ENCODE data around the gene FYB1.
"Not testable (repeated sequence)": the region's sequence is repeated elsewhere in the genome, so short reads cannot be mapped to it uniquely, and the experiment has no call there.

FYB1 gene

DNA sequence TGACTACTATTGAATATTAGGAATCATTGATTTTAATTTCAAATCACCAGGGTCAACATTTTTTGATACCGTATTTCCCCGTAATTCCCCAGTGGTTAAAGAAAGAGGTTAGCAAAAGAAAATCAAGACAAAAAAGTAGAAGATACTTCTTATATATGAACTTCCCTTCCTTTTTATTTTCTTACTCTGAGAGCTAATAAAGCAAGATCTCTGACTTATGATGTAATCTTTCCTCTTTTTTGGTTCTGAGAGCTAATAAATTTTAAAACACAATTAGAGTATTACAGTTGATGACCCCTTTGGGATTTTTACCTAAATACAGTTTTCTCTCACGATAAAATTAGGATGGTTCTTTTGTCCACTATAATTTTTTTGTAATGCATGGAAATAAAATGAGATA is 9.2 kb upstream of the FYB1 start:
- no peak for DNase-seq (ENCODE audit: low spot score)

DNA sequence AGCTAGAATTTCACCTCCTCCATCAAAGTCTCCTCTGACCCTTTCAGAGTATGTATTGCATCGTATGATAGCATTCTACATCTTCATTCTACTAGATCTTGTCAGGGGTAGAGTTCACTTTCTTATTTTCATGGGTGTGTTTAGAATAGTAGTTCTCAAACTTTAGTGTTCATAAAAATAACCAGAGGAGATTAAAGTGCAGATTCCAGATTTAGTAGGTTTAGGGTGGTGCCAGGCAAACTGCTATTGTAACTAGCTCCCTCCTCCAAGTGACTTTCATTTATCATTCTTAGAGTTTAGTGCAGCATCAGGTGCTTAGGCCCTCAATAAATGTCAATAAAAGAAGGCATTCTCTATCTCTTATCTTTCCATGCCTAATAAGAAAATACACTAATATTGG is 7.2 kb upstream of the FYB1 start:
- DNase-seq (ENCODE audit: low spot score) = no peak

DNA sequence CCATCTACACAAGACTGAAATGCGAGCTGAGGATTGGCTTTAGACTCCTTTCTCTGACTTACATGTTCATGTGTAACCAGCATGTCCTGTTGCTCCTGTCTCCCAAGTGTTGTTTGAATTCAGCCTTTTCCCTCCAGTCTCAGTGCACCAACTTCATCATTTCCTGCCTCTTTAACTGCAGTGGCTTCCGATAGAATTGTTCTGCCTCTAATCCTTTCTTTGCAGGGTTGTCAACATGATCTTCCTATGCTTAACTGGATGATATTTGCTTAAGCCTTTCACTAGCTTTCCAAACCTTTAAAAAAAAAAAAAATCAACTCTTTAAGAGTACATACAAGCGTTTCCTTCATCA is 6.7 kb upstream of the FYB1 start:
- no peak for DNase-seq (ENCODE audit: low spot score)

- DNase-seq (ENCODE audit: low spot score) = no peak
These were observed 6.2 kb upstream of the FYB1 start for GRCh38 chr5:39225405-39226099.

GRCh38 chr5:39224196-39224761 is 4.9 kb upstream of the FYB1 start:
- DNase-seq (ENCODE audit: low spot score) = no peak

DNA sequence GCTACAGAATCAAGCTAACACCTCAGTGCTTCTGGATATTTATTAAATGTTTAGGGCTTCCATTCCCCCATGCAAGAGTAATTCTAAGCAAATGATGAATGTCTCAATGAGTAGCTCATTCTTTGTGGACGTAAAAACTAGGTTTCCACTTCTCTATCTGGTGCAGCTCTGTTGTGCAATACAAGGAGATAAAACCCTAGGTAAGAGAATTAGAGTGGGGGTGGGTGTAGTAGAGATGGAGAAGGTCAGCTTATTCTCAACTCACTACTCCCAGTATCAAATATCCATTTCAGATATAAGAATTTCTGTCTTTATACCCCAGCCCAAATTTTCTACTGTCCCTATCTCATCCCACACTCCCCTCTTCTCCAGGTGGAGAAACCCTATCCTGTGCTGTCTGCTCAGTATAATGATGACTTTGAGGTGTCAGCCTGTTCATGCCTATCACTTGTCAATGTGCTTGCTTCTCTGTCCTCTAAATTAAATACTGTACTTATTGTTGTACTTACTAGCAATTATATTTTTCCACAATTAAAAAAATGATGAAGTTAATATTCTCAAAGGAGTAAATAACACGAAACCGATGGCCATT is 4.3 kb upstream of the FYB1 start:
- DNase-seq (ENCODE audit: low spot score) = no peak

GRCh38 chr5:39221671-39222070 is 2.3 kb upstream of the FYB1 start:
- not testable (repeated sequence) for DNase-seq (ENCODE audit: low spot score)

GRCh38 chr5:39220280-39221030 is 1.1 kb upstream of the FYB1 start:
- no peak for DNase-seq (ENCODE audit: low spot score)

DNA sequence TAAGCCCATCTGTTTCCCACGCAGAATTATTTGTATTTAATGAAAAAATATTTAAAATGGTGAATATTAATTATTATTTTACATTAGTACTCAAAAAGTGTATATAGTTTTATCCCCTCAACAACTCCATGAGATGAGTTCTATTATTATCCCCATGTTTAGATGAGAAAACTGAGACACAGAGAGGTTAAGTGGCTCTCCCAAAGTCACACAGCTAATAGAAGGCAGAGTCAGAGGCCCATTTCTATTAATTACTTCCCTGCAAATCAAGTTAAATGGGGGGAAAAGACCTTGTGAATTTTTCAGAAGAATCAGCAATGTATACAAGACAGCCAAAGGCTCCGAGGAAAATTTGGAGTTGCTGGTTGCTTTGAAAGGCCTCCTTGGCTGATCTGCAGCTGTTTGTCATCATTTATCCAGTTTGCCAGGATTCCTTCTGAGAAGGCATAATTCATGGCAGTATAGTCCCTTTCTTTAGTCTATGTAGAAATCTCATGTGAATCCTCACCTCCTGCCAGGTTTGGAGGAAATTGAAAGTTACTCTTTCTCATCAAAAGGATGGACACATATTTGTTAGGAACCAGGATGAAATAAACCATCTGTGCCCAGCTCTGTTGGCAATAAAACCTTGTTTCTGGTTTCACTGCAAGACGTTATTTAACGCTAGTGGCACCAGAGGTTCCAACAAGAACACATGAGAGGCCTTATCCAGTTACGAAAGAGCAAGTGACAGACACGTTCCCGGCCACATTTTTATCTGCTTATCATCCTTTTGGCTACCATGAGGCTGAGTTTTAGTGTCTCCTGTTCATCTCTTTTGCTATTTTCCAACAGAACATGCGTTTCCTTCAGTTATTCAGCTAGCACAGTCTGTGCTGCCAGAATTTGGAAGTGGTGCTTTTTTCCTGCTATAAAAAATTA is 621 bp downstream of the FYB1 start:
- no peak for DNase-seq (ENCODE audit: low spot score)

- peak; percentile 91 for DNase-seq (ENCODE audit: low spot score)
These were observed 1.7 kb downstream of the FYB1 start for GRCh38 chr5:39217365-39218281.

DNA sequence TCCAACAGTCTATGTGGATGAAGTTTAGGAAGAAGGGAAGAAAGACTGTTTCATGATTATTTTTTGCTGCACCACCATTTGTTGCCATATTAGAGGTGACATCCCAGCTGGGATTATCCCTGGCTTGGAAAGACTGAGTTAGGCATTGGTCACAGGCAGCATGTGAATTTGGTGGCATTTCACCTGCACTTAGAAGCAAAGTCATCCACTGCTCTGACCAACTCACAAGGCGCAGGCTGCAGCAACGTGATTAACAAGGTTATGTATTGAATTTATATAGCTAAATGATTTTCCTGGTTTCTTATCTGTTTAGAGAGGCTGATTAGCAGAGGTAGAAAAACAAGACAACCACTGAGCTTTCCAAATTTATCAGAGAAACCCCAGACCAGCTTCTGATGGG is 2.7 kb downstream of the FYB1 start:
- no peak for DNase-seq (ENCODE audit: low spot score)

DNA sequence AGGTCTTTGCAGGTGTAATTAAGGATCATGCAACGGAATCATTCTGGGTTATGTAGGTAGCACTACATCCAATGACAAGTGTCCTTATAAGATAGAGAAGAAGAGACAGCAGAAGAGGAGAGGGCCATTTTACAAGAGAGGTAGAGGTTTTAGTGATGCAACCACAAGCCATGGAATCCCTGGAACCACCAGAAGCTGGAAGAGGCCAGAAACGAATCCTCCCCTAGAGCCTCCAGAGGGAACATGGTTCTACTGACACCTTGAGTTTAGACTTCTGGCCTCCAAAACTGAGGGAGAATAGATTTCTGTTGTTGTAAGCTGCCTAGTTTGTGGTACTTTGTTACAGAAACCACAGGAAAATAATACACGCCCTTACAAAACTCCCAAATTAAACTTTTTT is 3.5 kb downstream of the FYB1 start:
- DNase-seq (ENCODE audit: low spot score) = no peak

- peak; percentile 71 for DNase-seq (ENCODE audit: low spot score)
These were observed 4.3 kb downstream of the FYB1 start for GRCh38 chr5:39214912-39215709.

DNA sequence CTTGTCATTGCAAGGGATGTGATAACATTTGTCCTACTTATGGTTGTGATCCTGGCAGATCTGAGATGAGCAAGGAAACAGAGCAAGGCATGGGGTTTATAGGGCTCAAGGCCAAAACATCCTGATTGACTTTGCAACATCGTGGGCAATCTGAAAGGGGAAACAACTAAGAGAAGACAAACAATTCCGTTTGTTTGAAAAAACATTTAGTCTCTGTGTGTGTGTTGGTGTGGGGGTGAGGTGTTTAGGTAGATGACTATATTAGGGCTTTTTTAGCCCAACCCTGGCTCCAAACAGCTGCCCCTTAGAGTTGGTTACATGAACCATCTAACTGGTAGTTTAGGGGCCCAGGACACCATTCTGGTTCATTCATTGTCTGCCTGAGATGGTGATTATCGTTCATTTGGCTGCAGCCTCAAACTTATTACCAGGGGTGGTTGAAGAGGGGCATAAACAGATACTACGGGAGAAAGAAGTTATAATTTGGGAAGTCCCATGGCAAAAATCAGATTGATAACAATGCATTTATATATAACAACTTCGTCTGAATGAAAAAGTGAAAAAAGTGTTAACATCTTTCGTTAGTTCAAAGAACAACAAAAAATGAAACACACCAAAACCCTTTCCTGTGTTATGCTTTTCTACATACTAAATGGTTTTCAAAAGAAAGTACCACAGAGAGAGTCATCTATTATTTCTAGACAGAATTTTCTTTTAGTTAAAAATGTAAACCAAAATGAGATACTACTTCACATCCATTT is 5.7 kb downstream of the FYB1 start:
- no peak for DNase-seq (ENCODE audit: low spot score)

- peak; percentile 58 for DNase-seq (ENCODE audit: low spot score)
These were observed 7.6 kb downstream of the FYB1 start for GRCh38 chr5:39211773-39212172.

DNA sequence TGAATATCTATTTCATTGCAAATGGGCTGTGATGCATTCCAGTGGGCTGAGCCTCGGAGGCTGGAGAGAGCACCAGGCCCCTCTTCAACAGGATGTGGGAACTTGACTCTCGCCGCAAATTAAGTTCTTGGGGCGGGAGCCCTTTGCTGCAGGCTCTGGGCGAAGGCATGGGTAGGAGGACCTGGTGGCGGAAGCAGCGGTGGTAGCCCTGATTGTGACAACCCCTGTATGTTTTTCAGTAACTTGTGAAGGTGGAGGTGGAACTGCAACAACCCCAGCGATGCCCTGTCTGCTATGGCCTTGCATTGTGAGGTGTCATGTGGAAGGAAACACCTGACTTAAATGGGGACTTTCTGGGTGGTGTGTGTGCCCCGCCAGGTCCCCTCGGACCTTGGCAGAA is 9.4 kb downstream of the FYB1 start:
- peak; percentile 86 for DNase-seq (ENCODE audit: low spot score)

- DNase-seq (ENCODE audit: low spot score) = no peak
These were observed 10.9 kb downstream of the FYB1 start for GRCh38 chr5:39208471-39208870.

DNA sequence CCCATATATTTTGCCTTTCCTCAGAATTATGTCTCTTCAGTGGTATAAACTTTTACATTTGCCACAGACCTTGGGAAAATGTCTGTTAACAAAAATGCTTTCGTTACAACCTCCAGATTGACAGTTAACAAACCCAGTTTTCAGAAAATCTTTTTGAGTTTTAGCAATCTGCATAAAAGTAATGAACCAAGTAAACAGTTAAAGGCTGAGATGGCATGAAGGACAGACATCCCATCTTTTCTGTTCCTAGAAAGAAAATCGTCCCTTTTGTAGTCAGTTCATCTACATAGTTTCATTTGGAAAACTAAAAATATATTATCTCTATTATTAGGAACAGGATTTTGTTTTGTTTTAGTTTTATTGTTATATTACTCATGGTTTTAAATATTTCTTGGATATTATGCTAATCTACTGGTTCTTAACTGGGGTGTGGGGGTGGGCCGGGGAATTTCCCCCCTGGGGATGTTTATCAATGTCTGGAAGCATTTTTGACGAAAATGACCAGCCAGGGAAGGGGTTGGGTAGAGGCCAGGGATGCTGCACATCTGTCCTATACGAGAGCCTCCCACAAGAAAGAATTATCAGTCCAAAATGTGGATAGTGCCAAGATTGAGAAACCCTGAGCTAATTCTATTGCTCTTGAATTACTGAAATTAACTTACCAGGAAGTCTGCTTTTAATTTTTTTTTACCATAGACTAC is 11.9 kb downstream of the FYB1 start:
- DNase-seq (ENCODE audit: low spot score) = no peak
